HL-60/S4 (cell line): ENCODE data around the gene TFF2.

Source experiments
- in situ Hi-C: fragments of 300-500 bp; cut with MboI; formaldehyde crosslinking; loops from 2 replicates; pipeline ENCODE4 v1.14.3; 2022; ENCODE audit warnings: low sequenced_read_pairs

TFF2 gene

DNA sequence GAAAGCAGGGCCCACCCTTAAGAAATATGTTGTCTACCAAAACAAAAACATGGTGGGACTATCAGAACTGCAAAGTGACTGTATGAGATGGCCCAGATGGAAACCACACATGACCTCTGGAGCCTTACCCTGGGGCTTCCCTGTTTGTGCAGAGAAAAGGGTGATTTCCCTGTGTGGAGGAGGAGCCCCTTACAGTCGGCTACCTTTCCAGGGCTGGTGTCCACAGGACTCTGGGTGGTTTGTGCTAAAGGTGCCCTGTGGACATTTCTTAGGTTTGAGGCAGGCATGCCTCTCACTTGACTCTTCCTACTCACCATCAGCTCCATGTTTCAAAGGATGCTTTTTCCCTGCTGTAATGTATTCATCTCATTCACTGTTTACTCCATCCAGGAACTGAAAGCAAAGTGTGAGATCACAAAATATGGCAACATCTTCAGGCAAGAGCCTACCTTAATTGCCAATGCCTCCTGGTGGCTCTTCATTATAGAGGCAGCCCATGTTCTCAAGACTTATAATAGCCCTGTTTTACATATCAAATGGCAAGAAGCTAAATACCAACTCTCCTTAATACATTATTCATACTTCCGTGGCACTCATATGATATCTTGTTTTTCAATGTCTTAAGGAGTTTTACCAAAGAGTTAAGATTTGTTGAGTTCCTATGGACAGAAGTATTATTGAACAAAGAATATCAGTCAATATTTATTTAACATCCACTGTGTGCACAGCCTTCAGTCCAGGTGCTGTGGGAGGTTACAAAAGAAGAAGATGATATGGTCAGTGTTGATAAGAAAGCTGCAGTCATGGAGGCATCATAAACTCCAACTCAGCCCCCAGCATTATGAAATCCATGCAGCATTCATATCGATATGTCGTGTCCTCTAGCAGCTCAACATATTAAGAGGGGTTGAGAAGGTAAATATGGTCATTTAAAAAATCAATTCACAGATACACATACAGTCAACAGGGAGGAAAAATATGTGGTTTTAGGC lies 20.1 kb downstream of the TFF2 start:
- in situ Hi-C loops, result no loop called here

DNA sequence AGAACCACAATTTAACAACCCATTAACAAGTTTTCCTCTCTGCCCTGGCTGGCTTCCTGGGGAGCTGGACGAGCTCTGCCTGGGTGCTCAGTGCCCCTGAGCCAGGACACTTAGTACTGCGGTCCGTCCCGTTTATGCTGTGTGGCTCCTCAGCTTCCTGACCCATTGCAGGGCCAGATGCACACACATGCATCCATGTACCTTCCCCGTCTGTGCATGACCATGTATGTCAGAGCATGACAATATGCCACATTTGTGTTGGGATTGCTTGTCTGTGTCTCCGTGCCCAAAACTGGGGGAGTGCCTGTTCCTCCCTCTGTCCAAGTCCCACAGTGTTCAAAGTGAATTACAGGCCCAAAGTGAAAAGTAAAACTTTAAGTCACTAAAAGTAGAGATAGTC lies 25.9 kb downstream of the TFF2 start:
- in situ Hi-C loops, result loop anchor here (10.0 kb wide), 1 partner anchor 50 kb away; no protein-coding TSS in a partner anchor

DNA sequence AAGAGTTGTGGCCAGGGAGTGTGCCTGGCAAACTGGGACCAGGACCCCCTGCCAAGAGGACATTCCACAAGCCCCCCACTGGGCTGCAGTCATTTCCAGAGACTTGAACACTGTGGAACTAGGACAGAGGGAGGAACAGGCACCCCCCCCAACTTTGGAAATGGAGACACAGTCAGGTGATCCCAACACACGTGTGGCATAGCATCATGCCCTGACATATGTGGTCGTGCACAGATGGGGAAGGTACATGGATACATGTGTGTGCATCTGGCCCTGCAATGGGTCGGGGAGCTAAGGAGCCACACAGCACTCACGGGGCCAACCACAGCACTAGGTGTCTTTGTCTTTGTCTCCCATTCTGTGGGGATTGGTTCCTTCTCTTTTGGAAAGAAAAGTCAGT lies 28.9 kb downstream of the TFF2 start:
- in situ Hi-C loops, result loop anchor here (10.0 kb wide), 1 partner anchor 53 kb away; no protein-coding TSS in a partner anchor

DNA sequence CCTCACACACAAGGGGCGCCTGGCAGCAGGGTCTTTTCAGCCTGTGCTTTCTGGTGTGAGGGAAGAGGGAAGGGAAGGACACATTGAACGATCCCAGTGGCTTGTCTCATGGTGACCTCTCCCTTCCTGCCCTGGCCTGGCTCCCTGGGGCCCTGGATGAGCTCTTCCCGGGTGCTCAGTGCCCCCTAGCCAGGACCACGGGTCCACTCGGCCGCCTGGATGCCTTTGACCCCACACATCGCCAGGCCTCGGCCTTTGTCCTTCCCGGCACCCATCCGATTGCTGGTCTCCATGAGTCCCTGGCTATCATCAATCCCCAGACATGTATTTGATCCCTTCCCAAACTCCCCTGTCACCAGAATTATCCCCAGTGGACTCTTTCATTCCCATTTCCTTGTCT lies 29.6 kb downstream of the TFF2 start:
- in situ Hi-C loops, result loop anchor here (10.0 kb wide), 1 partner anchor 54 kb away; no protein-coding TSS in a partner anchor

DNA sequence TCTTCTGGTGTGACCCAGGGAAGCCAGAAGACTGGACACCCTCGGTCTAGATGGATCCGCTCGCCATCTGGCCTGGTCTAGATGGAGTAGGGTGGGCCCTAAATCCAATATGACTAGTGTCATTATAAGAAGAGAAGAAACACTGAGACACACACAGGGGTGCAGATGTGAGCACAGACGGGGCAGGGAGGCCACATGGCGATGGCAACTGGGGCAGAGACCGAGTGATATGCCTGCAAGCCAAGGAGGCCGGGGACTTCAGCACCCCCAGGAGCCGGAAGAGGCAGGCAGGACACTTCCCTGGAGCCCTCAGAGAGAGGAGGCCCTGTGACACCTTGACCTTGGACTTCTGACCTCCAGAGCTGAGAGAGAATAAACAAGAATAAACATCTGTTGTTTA lies 30.0 kb downstream of the TFF2 start:
- in situ Hi-C loops, result loop anchor here (10.0 kb wide), 1 partner anchor 54 kb away; no protein-coding TSS in a partner anchor

DNA sequence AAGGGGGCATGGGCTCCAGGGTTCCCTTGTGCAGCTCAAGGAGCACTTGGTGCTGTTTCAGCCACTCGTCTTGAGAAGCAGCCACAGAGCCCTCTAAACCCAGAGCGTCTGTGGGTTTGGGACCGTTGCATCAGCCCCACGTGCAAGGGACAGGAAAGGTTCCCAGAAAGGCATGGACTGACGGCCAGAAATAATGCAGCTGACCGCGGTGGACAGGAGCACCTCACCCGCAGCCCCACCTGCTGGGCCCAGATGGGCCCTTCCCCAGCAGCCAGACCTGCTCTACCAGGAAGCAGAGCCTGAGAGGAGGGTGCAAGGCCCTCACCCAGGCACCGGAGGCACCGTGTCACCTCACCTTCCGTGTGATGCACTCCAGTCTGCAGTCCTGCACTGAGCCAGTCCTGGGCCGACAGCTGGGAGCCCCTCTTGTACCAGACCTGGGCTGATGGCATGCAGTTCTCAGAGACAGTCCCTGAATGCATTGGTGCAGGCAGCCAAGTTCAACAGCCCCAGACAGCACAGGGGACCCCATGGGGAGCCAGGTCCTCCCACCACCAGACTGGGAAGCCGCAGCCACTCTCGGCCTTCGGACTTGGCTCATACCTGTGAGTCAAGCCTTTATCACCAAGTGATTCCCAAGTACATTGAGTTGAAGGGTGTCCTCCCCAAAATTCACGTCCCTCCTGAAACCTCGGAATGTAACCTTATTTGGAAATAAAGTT lies 30.8 kb downstream of the TFF2 start:
- in situ Hi-C loops, result loop anchor here (10.0 kb wide), 1 partner anchor 55 kb away; no protein-coding TSS in a partner anchor

DNA sequence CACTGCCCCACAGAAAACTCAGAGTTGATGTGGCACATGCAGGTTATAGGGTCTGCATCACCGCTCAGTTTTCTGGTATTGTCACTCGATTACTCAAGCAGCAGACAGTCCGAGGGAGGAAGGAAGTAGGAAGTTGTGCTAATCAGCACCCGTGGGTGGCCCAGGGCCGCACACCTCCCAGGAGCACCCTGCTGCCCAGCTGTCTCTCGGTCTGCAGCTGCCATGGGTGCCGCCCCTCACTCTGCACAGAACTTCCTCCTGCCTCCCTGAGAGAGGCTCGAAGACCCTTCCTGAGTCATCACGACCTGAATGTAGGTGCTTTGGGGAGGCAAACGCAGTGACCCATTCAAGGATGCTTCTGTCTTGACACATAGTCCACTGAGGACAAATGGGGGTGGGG lies 31.4 kb downstream of the TFF2 start:
- in situ Hi-C loops, result no loop called here

DNA sequence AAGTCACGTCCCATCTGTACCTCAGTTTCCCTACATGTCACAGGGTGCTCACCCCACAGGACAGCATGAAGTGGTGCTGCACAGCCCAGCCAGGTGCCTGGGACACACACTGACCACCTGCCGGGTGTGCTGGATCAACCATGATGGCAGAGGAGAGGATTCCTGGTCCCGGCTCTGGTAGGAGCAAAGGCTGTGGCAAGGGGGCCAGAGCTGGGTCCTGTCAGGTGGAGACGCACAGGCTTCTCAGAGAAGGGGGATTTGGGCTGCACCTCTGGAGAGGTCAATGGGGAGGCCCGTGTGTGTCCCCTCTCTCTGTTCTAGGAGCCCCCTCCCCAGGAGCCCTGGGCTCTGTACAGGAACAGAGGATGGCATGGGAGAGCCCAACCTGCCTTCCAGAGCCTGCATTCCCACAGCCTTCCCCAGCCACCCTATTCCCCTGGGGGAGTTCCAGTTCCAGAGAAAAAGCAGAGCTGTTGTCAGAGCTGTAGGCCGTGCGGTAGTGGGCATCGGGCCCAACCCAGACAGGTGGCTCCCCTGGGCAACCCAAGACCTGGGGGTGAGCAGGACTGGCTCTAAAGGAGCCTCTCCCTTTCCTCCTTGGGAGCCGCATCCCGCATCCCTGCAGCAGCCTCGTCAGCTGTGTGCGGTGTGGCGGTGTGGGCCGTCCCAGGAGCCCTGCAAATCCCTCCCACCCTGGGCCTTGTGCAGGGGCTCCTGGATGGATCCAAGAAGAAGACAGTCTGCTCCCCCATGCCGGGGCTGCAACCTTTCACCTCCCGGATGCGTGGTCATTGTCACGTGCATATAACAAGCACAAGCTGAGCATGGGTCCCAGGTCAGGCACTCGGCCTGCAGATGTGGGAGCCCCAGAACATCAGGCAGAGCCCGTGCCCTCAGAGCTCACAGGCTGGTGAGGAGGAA lies 32.7 kb downstream of the TFF2 start:
- in situ Hi-C loops, result no loop called here

DNA sequence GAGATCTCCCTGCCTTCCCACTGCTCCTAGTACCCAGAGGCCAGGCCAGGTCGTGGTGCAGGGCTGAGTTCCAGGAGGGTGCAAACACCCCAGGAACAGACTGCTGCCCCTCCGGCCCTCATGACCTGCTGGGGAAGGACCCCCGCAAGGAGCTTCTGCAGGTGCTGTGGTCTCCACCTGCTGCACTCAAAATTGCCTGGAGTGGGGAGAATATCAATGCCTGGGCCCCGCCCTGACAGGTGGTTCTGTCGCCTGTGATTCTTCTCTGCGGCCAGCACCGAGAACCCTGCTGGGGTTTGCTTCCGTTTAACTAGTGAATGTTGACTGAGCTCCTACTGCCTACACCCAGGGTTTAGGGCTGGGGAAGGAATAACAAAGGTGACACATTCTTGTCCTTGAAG lies 33.5 kb downstream of the TFF2 start:
- in situ Hi-C loops, result no loop called here

DNA sequence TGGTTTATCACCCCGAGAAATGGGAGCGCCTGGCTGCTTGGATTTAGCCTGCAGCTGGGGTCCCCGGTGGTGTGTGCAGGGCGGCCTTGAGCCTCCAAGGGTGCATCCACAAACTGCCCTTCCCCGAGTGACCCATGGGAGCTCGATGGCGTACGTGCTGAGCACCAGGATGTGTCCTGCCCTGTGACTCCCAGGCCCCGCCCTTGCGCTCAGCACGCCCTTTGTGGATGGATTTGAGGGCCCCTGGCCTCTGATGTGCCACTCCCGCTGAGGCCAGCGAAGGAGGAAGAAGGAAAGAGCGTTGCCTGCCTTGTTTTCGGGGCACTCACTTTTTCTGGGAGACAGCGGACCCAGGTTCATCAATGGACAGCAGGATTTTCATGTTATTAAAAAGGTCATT lies 33.9 kb downstream of the TFF2 start:
- in situ Hi-C loops, result no loop called here

DNA sequence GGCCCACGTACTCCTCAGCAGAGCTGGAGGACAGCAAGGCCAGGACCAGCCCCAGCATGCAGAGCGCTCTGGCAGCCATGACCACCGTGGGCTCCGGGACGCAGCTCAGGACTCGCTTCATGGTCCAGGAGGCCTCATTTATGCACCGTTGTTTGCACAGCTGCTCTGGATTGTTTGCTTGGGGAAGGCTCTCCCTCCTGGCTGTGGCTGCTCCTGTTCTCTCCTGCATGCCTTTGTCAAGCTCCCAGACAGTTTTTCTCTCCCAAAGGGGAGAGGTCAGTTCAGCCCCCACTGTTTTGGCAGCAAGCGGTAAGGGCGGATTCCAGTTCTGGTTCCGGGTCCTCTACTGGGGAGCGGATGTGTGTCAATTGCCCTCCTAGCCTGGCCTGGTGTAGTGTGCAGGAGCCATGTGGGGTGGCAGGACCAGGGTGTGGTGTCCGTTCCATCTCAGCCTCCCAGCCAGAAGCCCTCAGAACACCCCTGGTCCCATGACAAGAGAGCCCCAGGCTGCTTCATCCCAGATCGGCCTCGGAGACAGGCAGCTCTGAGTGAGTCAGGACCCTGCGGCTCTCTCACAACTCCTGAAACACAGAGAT lies 35.4 kb downstream of the TFF2 start, which contains the start of gene TFF3:
Gene TFF3 (minus strand): TSS at position 114 of the 596 bp plus-strand sequence. CDS start 35 bp downstream, at position 79.
- in situ Hi-C loops, result no loop called here

DNA sequence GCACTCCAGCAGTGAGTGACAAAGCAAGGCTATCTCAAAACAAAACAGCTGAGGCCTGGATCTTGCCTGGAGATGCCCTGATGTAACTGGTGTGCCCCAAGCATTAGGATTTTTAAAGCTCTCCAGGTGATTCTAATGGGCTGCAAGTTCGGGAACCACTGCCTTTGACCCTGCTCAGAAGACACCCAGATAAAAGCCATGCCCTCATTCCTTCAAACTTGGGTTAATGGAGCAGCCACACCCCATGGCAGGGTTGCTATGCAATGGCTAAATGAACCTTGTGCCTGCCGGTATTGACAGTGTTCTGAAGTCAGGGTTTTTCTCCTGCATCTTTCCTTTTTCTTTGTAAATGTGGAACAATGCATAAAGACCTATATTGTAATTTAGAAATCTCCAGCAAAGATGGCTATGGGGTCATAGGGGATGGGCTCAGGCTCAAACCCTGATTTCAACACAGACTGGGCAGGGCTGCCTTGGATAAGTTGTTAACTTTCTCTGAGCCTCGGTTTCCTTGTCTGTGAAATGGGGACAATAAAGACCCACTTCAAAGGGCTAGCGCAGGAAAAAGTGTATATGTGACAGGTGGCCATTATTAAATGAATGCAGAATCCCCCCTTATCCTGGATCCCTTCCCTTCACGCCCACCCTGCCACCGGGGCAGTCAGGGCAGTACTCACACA lies 36.0 kb downstream of the TFF2 start:
- in situ Hi-C loops, result no loop called here

DNA sequence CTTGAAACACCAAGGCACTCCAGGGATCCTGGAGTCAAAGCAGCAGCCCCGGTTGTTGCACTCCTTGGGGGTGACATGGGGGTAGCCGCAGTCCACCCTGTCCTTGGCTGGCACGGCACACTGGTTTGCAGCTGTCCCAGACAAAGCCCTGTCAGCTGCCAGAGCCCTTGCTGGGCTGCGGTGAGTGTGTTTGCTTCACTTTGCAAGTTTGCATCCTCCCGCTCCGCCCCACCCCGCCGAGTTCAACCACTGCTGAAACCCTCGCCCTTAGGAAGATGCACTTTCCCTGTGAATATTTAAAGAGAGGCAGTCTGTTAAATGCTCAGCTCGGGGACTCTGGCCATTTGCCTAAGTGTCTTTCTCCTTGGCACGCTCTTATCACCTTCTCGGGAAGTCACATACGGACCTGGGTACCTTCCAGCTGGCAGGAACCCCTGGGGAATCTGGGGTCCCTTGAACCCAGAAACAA lies 37.3 kb downstream of the TFF2 start:
- in situ Hi-C loops, result no loop called here

DNA sequence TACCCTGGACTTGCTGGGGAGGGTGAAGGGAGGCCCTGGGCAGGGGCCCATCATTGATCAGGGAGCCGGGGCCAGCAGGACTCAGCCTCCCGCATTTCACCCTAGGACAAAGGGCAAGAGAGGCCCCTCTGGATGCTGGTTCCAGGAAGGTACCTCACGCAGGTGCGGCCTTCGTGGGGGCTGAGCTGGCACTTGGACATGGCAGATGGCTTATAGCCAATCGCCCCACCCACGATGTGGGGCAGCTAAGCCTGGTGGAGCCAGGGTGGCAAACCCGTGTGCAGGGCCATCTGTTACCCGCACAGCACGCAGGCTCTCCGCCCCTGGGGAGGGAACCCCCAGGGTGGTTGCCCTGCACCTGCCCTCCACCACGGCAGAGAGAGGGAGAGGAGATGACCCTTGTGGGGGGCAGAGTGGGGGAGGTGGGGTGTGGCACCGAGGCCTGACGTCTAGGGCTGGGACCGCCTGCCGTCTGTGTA lies 38.1 kb downstream of the TFF2 start:
- in situ Hi-C loops, result no loop called here

DNA sequence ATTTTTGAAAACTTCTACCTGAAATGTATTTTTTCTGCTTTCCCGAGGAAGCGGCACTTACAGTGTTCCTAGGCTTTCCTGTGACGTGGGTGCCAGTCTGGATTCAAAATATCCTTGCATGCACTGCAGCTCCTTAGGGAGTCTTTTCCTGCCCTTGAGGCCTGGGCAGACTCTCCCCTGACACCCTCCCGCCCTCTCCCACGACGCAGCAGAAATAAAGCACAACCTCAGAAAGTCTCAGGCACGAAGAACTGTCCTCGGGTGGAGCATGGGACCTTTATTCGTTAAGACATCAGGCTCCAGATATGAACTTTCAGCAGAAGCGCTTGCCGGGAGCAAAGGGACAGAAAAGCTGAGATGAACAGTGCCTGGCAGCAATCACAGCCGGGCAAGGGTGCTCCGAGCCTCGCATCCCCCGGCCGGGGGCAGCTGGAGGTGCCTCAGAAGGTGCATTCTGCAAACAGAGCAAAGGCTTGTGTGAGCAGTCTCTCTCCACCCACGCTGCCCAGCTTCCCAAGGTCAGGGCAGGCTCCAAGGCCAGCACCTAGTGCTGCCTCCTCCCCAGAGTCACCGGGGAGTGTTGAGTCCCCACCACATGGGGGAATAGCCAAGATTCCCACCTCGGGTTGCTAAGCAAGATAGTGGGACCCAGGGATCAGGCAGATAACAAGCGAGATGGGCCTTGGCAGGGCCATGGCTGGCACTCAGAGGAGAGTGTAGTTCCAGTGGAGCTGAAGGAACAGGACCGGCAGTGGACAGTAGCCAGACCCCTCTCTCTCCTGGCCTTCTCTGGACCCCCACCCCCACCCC lies 38.8 kb downstream of the TFF2 start:
- in situ Hi-C loops, result no loop called here

DNA sequence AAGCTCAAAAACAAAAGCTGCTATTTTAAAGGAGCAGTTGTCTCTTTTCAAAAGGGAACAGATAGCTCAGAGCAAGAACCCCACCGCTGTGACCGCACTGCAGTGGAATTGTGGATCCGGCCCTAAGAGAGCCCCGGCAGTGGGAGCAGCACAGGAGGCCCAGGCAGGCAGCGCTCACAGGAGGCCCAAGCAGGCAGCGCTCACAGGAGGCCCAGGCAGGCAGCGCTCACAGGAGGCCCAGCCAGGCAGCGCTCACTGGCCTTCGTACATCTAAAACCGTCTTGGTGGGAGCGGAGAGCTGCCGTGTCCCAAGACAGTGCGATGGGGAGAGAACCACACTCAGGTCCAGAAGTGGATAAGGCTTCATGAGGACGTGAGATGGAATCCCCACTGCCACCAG lies 39.6 kb downstream of the TFF2 start:
- in situ Hi-C loops, result no loop called here

DNA sequence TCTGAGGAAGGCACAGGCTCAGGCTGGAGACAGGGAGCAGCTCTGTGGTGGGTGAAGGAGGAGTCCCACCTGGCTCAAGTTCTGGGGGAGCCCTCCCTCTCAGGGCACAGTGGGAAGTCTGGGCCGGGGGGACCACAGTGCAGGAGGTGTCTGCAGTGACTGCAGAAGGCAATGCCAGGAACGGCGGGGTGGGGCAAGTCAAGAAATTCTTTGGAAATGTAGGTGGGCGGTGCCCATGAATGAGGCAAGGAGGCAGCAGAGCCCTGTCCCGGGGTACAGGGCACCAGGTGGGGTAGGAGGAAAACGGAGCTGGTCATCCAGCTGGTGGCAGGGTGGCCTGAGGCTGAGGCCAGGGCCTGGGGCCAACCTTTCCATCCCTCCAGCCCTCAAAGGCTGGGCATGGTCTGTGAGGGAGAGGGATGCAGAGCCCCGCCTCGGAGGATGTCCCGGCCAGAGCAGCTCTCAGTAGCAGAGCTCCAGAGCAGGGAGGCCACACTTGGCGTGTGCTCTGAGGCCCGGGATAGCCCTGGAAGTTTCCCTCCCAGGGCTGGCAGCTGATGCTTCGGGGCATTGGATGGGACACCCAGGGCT lies 40.3 kb downstream of the TFF2 start:
- in situ Hi-C loops, result no loop called here

DNA sequence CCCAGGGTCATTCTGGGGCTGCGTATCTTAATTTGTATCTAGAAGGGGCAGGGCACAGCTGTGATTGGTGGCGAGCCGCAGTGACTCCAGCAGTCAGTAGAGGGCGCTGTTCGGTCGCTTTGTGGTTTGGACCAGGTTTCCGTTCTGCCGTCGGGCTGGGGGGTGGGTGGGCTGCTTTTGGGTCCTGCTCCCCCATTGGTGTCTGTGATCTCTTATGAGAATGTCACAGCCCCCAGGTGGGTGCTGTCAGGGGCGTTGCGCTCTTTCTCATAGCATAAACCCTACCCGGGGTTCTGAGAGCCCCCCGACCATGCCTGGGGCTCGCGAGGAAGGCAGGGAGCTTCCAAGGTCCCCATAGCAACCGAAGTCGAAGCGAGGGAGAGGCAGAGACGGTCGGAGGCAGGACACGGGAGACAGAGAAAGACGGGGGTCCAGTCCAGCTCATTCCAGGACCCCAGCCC lies 41.0 kb downstream of the TFF2 start:
- in situ Hi-C loops, result loop anchor here (5.0 kb wide), 1 partner anchor 143 kb away; no protein-coding TSS in a partner anchor
